GM12891 (cell line): ENCODE results near the gene EIF4G3.

Experiments used
- POLR2A ChIP-seq: IDR thresholded peaks from 2 replicates; pipeline ENCODE4 v1.6.1; 2011; ENCODE audit warnings: low read depth, low read length, control low read depth
- POLR2AphosphoS5 ChIP-seq: IDR thresholded peaks from 2 replicates; pipeline ENCODE4 v1.6.1; 2011; ENCODE audit warnings: low read depth, low read length, control low read depth
- POU2F2 ChIP-seq: IDR thresholded peaks from 2 replicates; pipeline ENCODE4 v1.6.1; 2011; ENCODE audit warnings: low read depth, mild to moderate bottlenecking, control low read depth, low read length, moderate library complexity
- SPI1 ChIP-seq: IDR thresholded peaks from 2 replicates; pipeline ENCODE4 v1.6.1; 2011; ENCODE audit warnings: low read depth, low read length, control low read depth
- TAF1 ChIP-seq: IDR thresholded peaks from 2 replicates; pipeline ENCODE4 v1.6.1; 2011; ENCODE audit warnings: low read depth, low read length, control low read depth

DNA sequence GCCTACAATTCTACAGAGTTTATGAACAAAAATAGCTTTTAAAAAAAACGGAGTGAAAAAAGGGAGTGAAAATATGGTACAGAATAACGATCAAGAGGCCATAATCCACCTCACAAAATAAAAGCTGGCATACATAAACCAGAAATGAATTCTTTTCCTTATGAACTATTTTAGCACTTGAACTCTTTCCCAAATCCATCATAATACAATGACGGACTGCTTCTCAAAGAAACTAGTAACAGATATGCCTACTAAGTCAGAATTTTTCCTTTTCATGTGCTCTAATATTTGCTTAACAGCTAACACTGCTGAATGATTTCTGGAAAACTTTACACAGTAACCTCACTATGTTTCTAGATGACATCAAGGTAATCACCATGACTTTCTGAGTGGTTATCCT is 144.0 kb downstream of the EIF4G3 start:
- no peak for TF ChIP-seq POLR2A
- TF ChIP-seq POLR2AphosphoS5 = no peak
- TF ChIP-seq POU2F2 = no peak
- TF ChIP-seq TAF1 = no peak
- TF ChIP-seq SPI1 = no peak
